ENCODE data around the gene UFD1.

The UFD1 gene

DNA sequence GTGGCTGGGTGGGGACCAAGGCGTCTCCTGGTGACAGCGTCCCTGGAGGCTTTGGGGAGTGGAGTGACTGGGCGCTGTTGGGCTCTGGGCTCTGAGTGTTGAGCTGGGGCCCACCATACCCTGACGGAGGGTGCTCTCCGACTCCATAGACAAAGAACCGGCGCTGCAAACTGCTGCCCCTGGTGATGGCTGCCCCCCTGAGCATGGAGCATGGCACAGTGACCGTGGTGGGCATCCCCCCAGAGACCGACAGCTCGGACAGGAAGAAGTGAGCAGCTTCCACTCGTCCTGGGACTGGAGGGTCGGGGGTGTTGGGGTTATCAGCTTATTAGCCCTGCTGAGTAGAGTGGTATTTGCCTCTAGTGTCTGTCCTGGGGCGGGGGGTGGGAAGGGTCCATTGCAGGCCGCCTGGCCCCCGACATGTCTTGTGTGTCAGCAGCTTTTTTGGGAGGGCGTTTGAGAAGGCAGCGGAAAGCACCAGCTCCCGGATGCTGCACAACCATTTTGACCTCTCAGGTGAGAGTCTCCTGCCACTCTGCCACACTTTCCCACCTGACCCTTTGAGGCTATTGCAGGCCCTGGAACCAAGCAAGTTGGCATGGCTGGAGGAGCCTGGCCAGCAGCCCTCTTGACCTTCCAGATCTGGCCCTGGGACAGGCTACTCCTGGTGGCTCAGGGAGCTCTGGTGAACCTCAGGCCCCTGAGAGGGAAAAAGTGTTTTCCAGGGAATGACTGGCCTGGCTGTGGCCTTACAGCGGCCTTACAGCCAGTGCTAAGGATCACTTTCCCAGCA, 37.6 kb upstream of the UFD1 start:
- DNase-seq (ENCODE audit: low spot score) = no peak

DNA sequence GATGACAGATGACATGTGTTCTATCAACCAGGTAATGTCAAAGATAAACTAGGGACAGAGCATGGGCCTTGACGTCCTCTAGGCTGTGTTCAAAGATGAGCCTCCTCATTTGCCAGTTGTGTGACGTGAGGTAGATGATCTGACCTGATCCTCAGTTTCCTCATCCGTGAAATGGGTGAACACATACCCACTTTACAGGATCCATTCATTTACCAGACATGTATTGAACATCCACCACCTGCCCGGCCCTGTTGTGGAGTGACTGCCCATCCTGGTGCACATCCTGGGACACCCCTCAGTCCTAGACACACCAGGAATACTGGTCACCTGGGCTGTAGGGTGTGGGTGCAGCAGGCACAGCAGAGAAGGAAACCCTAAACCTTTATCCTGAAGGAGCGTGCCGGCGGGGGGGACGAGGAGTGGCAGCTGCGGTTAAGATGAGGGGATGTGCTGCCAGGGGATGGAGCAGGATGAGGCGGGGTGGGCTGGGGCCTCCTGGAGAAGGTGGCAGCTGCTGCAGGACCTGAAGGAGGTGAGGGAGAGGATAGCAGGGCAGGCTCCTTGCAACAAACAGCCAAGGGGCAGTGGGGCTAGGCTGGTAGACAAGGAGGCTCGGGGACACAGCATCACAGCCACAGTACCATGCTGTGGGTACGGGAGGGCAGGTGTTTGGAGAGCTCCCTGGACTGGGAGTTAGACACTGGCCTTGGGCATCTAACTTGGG, 36.8 kb upstream of the UFD1 start:
- no peak for DNase-seq (ENCODE audit: low spot score)

DNA sequence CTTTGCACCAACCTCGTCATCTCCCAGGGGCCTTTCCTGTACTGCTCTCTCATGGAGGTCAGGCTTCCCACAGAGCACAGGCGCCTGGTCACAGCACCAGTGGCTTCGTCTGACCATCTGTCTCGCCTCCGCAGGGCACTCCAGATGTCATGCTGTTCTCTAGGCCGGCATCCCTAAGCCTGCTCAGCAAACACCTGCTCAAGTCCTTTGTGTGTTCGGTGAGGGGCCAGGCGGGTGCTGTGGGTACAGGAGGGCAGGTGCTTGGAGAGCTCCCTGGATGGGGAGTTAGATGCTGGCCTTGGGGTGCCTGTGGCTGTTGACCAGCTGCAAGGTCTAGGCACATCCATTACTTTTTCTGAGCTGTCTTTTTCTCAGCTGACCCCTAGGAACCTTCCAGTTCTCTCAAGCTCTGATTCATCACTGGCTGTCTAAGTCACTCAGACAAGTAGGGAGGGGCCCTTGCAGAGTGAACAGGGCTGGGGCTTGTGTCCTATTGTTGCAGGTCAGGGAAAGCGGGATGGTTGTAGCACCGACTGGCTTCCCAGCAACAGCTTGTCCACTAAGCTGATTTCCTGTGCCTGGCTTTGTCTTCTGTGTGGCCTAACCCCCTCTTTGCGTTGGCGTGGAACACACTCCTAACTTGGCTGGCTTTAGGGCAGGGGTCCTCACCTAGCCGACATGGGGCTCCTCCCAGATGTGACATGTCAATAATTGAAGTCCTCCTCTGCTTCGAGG, 36.0 kb upstream of the UFD1 start:
- no peak for DNase-seq (ENCODE audit: low spot score)

DNA sequence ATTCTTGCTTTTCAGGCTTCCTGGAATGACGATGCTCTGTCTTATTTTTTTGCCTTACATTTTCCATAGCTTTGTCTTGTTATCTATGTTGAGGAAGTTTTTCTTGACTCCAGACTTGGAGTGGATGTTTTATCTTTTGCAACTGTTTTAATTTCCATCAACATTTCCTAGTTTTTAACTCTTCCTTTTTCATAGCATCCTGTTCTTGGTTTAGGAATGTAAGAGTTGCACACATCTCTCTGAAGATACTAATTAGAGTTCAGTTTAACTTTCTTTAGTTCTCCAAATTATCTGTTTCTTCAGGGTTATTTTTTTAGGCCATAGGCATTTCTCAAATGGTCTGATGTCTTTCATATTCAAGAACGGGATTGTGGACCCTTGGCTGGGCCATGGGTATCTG, 34.8 kb upstream of the UFD1 start:
- no peak for DNase-seq (ENCODE audit: low spot score)

DNA sequence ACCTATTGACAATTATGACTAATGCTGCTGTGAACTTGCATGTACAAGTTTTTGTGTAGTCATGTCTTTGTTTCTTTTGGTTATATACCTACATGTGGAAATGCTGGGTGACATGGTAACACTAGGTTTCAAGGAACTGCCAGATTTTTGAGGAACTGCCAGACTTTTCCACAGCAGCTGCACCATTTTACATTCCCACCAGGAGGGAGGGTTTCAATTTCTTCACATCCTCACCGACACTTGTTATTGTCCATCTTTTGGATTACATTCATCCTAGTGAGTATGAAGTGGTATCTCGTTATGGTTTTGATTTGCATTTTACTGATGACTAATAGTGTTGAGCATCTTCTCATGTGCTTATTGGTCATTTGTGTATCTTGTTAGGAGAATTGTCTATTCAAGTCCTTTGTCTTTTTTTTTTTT, 31.9 kb upstream of the UFD1 start:
- DNase-seq (ENCODE audit: low spot score) = no peak

DNA sequence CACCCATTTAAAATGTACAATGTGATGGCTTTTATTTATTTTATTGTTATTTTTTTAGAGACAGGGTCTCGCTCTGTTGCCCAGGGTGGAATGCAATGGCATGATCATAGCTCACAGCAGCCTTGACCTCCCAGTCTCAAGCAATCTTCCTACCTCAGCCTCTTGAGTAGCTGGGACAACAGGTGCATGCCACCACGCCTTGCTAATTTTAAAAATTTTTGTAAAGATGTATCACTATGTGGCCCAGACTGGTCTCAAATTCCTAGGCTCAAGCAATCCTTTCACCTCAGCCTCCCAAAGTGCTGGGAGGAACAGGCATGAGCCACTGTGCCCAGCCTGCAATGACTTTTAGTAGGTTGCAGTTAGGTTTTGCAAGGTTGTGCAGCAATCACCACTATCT, 30.9 kb upstream of the UFD1 start:
- DNase-seq (ENCODE audit: low spot score) = no peak

DNA sequence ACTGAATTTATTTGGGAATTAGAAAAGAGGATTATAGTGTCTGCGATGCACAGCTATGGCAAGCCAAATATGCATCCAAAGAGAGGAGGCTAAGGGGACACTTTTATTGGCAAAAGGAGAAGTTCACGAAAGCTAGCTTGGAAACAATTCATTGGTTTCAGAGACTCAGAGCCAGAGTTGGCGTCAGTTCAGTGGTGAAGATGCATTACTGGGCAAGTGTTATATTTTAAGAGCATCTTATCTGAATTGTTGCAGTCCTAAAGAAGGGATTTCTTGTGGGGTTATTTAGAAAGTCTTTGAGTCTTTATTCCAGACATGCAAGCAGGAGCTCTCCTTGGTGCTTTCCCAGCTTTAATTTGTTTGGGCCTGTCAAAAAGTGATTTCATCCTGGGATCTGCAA, 30.2 kb upstream of the UFD1 start:
- no peak for DNase-seq (ENCODE audit: low spot score)

DNA sequence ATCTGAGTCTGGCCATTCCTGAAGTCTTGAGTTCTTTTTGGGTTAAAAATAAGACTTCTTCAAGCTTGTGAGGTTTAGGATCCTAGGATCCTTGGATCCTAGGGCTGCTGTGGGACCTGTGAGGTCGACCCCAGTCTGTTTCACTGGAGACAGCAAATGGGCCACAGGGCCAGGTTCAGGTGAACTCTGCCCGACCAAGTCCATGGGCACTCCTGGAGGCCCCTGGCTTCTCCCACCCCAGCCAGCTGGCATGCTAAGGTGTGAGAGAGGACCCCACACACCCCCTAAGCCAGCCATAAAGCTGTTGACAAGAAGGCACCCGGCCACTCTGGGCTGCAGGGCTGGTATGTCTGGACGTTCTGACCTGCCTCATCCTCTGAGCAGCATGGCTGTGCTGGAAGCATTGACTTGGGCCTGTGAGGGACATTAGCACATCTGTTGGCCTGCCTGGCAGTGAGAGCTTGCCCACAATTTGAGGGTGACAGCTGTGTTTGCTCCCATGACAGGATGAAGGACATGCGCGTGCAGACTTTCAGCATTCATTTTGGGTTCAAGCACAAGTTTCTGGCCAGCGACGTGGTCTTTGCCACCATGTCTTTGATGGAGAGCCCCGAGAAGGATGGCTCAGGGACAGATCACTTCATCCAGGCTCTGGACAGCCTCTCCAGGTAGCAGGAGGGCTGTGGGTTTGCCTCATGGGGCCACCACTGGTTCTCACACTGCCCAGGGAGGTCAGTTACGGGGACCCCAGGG, 29.2 kb upstream of the UFD1 start:
- no peak for DNase-seq (ENCODE audit: low spot score)

DNA sequence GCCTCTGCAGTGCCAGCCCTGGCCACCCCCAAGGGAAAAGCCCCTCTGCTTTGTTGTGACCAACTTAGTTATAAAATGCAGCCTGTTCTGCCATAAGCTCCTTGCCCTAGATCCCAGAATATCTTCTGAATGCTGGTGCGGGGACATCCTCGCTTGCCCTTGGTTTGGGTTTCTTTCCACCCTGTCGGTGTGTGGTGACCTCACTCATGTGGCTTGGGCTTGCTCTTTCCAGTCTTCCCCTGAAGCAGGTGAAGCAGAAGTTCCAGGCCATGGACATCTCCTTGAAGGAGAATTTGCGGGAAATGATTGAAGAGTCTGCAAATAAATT, 28.5 kb upstream of the UFD1 start:
- DNase-seq (ENCODE audit: low spot score) = no peak

DNA sequence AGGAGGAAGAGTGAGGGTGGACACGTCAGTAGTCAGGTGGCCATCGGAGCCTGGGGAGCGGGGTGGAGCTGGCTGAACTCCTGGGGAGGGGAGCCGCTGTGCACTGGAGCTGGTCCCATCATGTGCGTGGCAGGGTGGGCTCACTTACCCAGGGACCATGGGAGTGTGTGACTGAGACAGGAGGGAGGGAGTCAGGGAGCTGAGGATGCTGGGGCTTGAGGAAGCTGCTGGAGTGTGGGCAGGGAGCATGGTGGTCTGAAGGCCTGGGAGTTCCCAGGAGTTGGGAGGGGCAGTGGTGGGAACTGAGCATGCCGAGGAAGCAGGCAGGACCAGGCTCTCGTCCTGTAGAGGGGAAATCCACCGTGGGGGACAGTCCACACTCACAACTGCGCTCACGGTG, 27.2 kb upstream of the UFD1 start:
- no peak for DNase-seq (ENCODE audit: low spot score)

DNA sequence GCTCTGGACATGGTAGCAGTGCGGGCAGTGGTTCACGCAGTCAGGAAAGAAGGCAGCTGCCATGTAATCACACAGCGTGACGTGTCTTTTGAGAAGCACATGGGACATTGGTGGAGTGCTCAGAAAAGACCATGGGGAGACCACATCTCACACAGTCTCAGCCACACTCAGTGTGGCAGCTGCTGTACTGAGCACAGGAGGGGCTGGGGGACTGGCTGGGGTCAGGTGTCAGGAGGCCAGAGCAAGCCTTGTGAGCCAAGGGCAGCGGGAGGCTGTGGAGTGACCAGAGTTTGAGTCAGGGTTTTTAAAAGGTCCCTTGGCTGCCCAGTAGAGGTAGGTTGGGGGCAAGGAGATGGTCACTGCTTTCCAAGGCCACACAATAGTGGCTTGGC, 26.7 kb upstream of the UFD1 start:
- DNase-seq (ENCODE audit: low spot score) = no peak

DNA sequence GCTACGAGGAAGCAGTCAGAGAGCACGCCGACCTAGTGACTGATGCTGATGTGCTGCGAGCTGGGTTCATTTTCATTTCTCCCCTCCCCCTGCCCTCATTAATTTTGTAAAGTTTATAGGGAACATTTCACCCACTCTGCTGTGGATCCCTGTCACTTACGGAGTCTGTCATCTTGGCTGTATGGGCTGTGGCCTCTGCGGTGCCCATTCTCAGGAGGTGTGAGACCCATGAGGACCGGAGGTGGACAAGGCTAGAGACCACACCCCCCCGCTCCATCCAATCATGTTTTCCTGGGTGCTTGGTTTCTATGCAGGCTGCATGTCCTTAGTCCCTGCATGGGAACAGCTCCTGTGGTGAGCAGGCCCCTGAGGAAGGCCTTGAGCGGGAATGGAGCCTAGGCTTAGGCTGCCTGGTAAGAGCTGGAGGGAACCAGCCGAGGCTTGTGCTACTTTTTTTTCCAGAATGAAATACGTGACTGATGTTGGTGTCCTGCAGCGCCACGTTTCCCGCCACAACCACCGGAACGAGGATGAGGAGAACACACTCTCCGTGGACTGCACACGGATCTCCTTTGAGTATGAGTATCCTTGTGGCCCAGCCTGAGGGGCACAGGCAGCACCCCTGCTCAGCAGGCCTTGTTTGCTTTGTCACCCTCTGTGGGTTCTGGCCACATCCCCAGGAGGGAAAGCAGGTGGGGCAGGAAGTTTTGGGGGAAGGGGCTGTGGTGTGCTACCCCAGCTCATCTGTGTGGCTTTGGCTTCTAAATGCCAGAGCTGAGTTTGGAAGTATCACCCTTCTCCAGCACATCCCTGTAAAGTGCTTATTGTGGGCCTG, 26.1 kb upstream of the UFD1 start:
- DNase-seq (ENCODE audit: low spot score) = no peak

DNA sequence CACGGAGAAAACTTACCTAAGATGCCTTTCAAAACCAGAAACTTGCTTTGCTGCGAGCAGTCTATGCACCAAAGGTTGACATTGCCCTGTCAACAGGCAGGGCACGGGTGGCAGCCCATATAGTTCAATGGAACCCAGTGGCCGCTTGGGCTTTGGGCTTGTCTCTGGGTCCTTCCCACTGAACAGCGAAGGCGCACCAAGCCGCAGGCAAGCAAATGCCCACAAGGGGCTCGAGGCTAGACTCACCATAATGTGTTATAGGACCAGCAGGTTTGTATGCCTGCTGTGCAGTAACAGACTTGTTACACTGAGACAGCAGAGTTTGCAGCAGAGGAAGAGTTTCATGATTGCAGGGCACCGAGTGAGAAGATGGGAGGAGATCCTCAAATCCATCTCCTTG, 24.9 kb upstream of the UFD1 start:
- DNase-seq (ENCODE audit: low spot score) = no peak

DNA sequence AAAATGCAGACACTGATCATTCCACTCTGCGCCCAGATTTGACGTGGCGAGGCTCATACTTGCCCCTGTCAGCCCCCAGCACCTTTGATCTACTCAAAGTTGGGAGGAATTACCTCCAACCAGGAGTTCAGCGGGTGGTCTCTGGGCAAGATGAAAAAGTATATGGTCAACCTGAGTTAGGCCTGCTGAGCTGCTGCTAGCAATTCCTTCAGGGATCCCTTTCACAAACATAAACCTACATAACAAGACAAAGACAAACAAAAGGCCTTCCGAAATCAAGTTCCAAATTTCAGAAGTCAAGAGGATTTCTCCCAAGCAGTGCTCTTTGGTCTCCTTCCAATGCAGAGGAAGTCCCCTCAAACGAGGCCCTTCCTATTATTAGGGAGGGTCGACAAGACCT, 24.4 kb upstream of the UFD1 start:
- no peak for DNase-seq (ENCODE audit: low spot score)

DNA sequence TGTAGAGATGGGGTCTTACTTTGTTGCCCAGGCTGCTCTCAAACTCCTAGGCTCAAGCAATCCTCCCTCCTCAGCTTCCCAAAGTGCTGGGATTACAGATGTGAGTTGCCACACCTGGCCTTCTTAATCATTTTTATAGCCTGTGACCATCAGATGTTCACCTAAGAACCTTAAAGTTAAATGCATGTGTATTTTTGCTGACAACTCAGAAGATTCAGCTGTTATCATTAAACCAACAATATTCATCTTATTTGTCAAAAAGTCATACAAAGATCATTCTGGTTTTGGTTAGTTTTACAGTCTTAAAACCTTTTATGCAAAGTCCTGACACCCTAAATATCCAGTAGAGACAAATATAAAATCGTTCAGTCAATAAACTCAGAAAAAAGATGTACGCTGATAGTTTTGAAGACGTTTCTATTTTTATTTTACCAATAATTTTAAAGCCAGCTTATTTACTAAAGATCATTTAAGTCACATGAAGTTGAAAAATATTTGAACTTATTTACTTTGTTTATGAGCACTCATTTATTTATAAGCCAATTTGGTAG, 23.0 kb upstream of the UFD1 start:
- DNase-seq (ENCODE audit: low spot score) = no peak

DNA sequence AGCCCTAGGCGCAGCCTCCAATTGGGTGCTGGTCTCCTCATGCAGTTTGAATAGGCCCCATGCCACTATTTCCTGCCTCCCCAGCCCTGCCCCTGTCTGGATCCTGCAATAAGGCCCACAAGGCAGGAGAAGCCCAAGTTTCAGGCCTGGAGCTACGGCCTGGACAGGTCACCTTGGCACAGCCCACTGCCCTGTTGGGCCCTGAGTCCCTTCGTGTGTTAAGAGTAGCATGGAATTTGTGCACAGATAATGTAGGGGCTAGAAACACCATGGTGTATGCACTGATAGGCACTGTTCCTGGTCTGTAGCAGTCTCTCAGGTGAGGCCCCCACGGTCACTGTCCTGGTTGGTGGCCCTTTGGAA, 20.9 kb upstream of the UFD1 start:
- no peak for DNase-seq (ENCODE audit: low spot score)

DNA sequence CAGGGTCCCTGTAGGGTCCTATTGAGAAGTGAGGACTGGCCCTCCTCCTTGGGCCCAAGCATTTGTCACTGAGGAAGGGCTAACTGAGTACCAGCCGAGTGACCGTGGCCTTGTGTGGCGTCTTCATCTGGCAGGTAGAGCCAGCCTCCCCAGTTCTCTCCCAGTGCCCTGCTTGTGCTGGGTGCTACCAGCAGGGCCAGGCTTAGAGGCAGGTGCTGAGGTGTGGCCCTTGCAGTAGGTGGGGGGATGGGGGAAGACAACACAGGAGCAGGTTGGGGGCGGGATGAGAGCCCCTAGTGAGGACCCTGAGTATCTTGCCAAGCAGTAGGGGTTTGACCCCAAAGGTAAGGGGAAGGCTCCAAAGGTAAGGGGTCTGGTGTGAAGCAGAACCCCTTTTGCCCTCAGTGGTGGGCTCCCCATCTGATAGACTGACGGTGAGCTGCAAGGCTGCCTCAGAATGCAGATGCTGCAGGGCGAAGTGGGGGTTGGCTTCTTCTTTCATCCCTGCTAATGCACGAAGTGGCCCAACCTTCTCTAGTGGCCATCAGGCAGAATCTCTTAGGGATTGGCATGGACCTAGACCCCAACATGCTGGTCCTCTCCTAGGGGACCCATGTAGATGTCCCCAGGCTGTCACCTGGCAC, 20.4 kb upstream of the UFD1 start:
- DNase-seq (ENCODE audit: low spot score) = no peak

DNA sequence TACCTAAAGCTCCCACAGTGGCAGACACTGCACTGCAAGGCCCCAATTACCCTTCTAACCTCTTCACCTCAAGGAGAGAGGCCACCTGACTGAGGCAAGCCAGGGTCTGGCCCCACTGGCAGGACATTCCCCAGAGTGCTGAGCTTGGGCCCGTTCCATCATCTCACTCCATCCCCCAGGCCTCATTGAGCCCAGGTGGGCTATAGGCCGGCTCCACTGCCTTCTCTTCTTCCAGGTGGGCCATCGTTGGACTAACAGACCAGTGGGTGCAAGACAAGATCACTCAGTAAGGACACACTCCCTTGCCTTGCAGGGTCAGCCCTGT, 19.8 kb upstream of the UFD1 start:
- DNase-seq (ENCODE audit: low spot score) = no peak

DNA sequence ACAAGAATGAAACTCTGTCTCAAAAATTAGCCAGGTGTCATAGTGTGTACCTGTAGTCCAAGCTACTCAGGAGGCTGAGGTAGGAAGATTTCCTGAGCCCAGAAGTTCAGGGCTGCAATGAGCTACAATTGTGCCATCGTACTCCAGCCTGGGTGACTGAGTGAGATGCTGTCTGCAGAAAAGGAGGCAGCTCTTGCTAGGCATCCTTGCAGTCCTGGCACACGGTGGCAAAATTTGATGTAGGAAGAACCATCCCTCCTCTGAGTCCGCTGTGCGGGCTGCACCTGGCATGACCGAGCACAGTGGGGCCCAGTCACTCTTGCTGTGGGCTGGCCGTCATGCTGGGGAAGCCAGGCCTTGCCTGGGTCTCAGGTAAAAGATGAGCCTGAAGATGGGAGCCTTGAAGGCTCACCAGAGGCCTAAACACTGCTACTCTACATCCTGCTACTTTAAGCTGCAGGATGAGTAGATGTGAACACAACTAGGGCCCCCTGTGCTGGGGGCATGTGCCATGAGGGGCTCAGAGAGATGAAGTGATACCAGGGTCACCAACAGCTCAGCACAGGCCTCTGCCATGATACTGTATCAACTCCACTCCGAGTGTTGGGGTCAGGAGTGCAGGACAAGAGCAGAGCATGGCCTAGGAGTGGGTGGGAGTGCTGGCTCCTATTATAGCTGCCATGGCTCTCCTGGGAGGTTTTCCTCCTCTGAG, 19.3 kb upstream of the UFD1 start:
- DNase-seq (ENCODE audit: low spot score) = no peak

DNA sequence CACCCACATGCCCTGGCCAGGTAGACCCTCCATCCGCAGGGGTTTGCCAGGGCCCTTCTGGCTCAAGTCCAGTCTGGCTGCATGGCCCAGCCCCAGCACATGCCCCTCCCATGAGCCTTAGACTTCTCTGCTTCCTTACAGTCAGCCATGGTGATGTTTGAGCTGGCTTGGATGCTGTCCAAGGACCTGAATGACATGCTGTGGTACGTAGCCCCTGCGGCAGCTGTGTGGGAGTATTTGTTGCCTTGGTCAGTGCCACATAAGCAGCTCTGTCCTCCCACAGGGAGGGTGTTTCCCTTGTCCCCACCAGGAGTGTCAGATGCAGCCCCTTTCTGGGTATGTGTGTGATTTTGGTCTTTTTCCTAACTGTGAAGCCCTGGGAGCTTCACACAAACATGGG, 18.3 kb upstream of the UFD1 start:
- DNase-seq (ENCODE audit: low spot score) = no peak

DNA sequence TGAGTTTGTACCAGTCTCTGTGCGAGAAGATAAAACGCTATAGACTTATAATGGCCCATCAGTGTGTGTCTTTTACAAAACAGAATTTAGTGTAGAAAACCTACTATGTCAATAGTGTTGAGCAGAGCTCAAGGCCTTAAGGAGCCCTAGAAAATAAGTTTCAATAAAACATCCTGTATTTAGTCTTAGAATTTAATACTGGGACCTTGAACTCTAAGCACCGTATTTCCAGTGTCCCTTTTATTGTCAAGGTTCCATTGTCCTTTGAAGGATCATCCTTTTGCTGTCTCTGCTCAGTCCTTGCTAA, 17.3 kb upstream of the UFD1 start:
- no peak for DNase-seq (ENCODE audit: low spot score)

All from CD4-positive, alpha-beta T cell treated with Interleukin-2 at 100 ng/mL for 4 hours (primary cell).